GM23248 (cell line): ENCODE results near the gene UBASH3A.

Source experiments
- EZH2 ChIP-seq: fragments of 200-600 bp; sonication (generic); IDR thresholded peaks from 2 replicates; pipeline ENCODE4 v1.6.1; 2018; ENCODE audit warnings: antibody characterized with exemption, mild to moderate bottlenecking; ENCODE audit not compliant: insufficient read depth, poor library complexity, severe bottlenecking
- EZH2phosphoT487 ChIP-seq: fragments of 200-600 bp; sonication (generic); IDR thresholded peaks from 2 replicates; pipeline ENCODE4 v1.6.1; 2018; ENCODE audit warnings: antibody characterized with exemption, moderate library complexity, mild to moderate bottlenecking, low read depth; ENCODE audit not compliant: insufficient read depth

DNA sequence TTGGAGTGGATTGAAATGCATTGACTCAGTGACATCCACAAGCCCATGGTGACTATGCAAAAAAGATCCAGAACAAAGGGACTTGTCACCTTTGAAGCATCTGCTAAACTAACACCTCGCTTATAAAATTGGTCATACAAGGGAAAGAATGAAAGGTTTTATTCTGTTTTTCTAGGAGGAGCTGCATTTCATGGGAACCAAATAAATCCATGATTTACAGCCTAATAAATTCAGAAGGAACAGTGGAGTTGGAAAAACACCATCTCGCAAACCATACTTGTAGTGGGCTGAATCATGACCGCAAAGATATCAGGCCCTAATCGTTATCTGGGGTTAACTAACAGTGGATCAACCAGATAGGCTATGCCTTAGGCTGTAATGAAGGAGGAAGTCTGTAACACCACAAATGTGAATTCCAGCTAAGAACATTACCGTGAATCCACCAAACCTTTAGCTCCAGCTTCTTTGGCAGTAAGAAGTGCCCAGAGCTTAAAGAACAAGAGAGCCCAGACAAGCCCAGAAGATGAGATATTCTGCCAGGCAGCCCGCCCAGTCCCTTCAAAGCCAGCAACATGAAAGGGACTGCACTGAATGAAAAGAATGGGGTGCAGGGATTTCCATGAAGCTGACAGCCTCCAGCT is 64.9 kb downstream of the UBASH3A start:
- TF ChIP-seq EZH2 (no peak), EZH2phosphoT487 (no peak)
